Esophagus muscularis mucosa (tissue), 4 donors: Measurements from ENCODE around the gene PDGFC.

Source experiments
- EP300 ChIP-seq: sonication (generic); formaldehyde crosslinking; IDR thresholded peaks from one replicate; pipeline ENCODE4 v1.6.1; 2017; ENCODE audit warnings: antibody characterized with exemption
- POLR2A ChIP-seq: fragments of 450-650 bp; IDR thresholded peaks from one replicate; pipeline ENCODE4 v1.6.1; 2017; ENCODE audit warnings: antibody characterized with exemption, moderate library complexity, mild to moderate bottlenecking, low read depth
- POLR2AphosphoS5 ChIP-seq, 2 donors: sonication (generic); formaldehyde crosslinking; IDR thresholded peaks; one replicate each; pipeline ENCODE4 v1.6.1; 2017; ENCODE audit warnings: antibody characterized with exemption in 2 of 2
- TF ChIP-seq, protein P1 (sequence below), 3 experiments: fragments of 200-600 bp in 2 of 3; fragments of 450-650 bp in 1 of 3; sonication (generic) in 2 of 3; IDR thresholded peaks; one replicate each; pipeline ENCODE4 v1.5.1; 2017 to 2019; ENCODE audit warnings: antibody characterized with exemption in 3 of 3, mild to moderate bottlenecking in 2 of 3, moderate library complexity in 1 of 3

DNA sequence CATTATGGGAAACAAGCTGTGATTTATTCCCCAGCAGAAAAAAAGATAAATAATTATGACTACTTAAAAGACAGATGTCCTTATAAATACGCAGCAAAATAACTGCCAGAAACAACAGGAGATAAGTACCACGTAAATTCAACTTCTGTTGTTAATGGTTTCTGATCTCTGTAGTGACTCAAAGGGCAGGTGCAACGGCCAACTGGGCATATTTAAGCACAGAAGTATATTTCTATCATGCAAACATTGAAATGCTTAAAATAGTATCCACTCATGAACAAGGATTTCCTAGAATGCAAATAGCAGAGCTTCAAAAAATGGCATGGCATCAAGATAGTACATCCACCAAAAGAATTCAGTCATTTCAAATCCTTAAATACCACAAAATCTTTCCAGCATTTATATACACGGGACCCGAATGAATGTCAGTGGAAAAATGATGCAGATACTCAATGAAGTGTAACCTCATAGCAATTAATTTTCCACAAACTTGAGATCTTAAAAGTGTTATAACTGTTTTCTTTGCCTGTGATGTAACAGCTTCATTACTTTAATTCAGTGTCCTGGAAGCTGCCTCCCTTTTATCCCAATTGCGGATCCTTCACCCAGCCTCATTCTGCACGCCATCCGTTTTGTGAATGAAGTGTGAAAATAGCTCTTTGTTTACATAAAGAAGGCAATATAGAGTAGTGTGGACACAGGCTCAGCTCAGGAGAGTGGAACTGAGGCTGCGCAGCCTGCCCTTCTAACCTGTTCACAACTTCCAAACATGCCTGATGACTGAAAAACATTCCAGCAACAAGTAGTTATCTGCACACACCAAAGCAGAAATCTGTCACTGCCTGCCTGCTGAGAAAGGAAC, 10.2 kb downstream of the PDGFC start:
- no peak for TF ChIP-seq EP300
- TF ChIP-seq, protein P1, sequence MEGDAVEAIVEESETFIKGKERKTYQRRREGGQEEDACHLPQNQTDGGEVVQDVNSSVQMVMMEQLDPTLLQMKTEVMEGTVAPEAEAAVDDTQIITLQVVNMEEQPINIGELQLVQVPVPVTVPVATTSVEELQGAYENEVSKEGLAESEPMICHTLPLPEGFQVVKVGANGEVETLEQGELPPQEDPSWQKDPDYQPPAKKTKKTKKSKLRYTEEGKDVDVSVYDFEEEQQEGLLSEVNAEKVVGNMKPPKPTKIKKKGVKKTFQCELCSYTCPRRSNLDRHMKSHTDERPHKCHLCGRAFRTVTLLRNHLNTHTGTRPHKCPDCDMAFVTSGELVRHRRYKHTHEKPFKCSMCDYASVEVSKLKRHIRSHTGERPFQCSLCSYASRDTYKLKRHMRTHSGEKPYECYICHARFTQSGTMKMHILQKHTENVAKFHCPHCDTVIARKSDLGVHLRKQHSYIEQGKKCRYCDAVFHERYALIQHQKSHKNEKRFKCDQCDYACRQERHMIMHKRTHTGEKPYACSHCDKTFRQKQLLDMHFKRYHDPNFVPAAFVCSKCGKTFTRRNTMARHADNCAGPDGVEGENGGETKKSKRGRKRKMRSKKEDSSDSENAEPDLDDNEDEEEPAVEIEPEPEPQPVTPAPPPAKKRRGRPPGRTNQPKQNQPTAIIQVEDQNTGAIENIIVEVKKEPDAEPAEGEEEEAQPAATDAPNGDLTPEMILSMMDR (IDR thresholded peaks at IDR 0.05): no peak
- TF ChIP-seq POLR2A: no peak
- no peak for TF ChIP-seq POLR2AphosphoS5 (IDR thresholded peaks at IDR 0.05)
